GM23338 (cell line): ENCODE data around the gene C11orf21.

ENCODE experiments used
- CREB1 ChIP-seq: fragments of 250-450 bp; sonication (Bioruptor Pico); IDR thresholded peaks from 2 replicates; pipeline ENCODE4 v1.5.0; 2020; ENCODE audit warnings: low read depth, mild to moderate bottlenecking, moderate library complexity
- CTCF ChIP-seq, 2 experiments: fragments of 200-600 bp in 1 of 2; sonication (generic) in 1 of 2; conservative IDR thresholded peaks; 2 replicates each; pipeline versions ENCODE4 v1.5.1 to v1.6.1; 2016 to 2017; ENCODE audit warnings: antibody characterized with exemption in 2 of 2, low read depth in 2 of 2, mild to moderate bottlenecking in 2 of 2, moderate library complexity in 1 of 2
- ETS1 ChIP-seq: IDR thresholded peaks from 2 replicates; pipeline ENCODE4 v1.6.1; 2016; ENCODE audit warnings: antibody characterized with exemption
- EZH2 ChIP-seq: fragments of 200-600 bp; sonication (generic); IDR thresholded peaks from one replicate; pipeline ENCODE4 v1.8.0; 2017; ENCODE audit warnings: antibody characterized with exemption, mild to moderate bottlenecking, low read depth; ENCODE audit not compliant: unreplicated experiment
- EZH2phosphoT487 ChIP-seq: fragments of 200-600 bp; sonication (generic); IDR thresholded peaks from one replicate; pipeline ENCODE4 v1.8.1; 2018; ENCODE audit warnings: antibody characterized with exemption; ENCODE audit not compliant: unreplicated experiment
- JUNB ChIP-seq: IDR thresholded peaks from one replicate; pipeline ENCODE4 v1.6.1; 2016; ENCODE audit warnings: antibody characterized with exemption; ENCODE audit not compliant: unreplicated experiment
- NANOG ChIP-seq: IDR thresholded peaks from 2 replicates; pipeline ENCODE4 v1.6.1; 2016; ENCODE audit warnings: antibody characterized with exemption, borderline replicate concordance
- POLR2AphosphoS5 ChIP-seq: IDR thresholded peaks from 2 replicates; pipeline ENCODE4 v1.6.1; 2016; ENCODE audit warnings: antibody characterized with exemption, low read depth
- STAT1 ChIP-seq: IDR thresholded peaks from one replicate; pipeline ENCODE4 v1.6.1; 2016; ENCODE audit warnings: antibody characterized with exemption; ENCODE audit not compliant: unreplicated experiment
- ZNF114 ChIP-seq: fragments of 250-450 bp; sonication (Bioruptor Pico); IDR thresholded peaks from 2 replicates; pipeline ENCODE4 v1.5.0; 2020; ENCODE audit warnings: mild to moderate bottlenecking, moderate library complexity
- ZNF331 ChIP-seq: fragments of 250-450 bp; sonication (Bioruptor Pico); IDR thresholded peaks from 2 replicates; pipeline ENCODE4 v1.5.0; 2020; ENCODE audit warnings: low read depth, mild to moderate bottlenecking, moderate library complexity
- TF ChIP-seq, protein P1 (sequence below): IDR thresholded peaks from one replicate; pipeline ENCODE4 v1.6.1; 2018; ENCODE audit warnings: antibody characterized with exemption; ENCODE audit not compliant: unreplicated experiment
- TF ChIP-seq, protein P2 (sequence below): fragments of 250-450 bp; sonication (Bioruptor Pico); IDR thresholded peaks from 2 replicates; pipeline ENCODE4 v1.5.0; 2020; ENCODE audit warnings: mild to moderate bottlenecking, moderate library complexity

GRCh38 chr11:2310786-2311352, 9.2 kb upstream of the C11orf21 start:
- TF ChIP-seq CTCF (conservative IDR thresholded peaks at IDR 0.05; ENCODE audit: low read depth in 2 of 2) (no peak), EZH2 (no peak), POLR2AphosphoS5 (no peak), EZH2phosphoT487 (no peak), JUNB (no peak), CREB1 (no peak), ETS1 (no peak), STAT1 (no peak), ZNF114 (CRISPR knock-in tag) (no peak), ZNF331 (CRISPR knock-in tag) (no peak), NANOG (no peak)
- TF ChIP-seq, protein P1, sequence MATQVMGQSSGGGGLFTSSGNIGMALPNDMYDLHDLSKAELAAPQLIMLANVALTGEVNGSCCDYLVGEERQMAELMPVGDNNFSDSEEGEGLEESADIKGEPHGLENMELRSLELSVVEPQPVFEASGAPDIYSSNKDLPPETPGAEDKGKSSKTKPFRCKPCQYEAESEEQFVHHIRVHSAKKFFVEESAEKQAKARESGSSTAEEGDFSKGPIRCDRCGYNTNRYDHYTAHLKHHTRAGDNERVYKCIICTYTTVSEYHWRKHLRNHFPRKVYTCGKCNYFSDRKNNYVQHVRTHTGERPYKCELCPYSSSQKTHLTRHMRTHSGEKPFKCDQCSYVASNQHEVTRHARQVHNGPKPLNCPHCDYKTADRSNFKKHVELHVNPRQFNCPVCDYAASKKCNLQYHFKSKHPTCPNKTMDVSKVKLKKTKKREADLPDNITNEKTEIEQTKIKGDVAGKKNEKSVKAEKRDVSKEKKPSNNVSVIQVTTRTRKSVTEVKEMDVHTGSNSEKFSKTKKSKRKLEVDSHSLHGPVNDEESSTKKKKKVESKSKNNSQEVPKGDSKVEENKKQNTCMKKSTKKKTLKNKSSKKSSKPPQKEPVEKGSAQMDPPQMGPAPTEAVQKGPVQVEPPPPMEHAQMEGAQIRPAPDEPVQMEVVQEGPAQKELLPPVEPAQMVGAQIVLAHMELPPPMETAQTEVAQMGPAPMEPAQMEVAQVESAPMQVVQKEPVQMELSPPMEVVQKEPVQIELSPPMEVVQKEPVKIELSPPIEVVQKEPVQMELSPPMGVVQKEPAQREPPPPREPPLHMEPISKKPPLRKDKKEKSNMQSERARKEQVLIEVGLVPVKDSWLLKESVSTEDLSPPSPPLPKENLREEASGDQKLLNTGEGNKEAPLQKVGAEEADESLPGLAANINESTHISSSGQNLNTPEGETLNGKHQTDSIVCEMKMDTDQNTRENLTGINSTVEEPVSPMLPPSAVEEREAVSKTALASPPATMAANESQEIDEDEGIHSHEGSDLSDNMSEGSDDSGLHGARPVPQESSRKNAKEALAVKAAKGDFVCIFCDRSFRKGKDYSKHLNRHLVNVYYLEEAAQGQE: no peak
- TF ChIP-seq, protein P2, sequence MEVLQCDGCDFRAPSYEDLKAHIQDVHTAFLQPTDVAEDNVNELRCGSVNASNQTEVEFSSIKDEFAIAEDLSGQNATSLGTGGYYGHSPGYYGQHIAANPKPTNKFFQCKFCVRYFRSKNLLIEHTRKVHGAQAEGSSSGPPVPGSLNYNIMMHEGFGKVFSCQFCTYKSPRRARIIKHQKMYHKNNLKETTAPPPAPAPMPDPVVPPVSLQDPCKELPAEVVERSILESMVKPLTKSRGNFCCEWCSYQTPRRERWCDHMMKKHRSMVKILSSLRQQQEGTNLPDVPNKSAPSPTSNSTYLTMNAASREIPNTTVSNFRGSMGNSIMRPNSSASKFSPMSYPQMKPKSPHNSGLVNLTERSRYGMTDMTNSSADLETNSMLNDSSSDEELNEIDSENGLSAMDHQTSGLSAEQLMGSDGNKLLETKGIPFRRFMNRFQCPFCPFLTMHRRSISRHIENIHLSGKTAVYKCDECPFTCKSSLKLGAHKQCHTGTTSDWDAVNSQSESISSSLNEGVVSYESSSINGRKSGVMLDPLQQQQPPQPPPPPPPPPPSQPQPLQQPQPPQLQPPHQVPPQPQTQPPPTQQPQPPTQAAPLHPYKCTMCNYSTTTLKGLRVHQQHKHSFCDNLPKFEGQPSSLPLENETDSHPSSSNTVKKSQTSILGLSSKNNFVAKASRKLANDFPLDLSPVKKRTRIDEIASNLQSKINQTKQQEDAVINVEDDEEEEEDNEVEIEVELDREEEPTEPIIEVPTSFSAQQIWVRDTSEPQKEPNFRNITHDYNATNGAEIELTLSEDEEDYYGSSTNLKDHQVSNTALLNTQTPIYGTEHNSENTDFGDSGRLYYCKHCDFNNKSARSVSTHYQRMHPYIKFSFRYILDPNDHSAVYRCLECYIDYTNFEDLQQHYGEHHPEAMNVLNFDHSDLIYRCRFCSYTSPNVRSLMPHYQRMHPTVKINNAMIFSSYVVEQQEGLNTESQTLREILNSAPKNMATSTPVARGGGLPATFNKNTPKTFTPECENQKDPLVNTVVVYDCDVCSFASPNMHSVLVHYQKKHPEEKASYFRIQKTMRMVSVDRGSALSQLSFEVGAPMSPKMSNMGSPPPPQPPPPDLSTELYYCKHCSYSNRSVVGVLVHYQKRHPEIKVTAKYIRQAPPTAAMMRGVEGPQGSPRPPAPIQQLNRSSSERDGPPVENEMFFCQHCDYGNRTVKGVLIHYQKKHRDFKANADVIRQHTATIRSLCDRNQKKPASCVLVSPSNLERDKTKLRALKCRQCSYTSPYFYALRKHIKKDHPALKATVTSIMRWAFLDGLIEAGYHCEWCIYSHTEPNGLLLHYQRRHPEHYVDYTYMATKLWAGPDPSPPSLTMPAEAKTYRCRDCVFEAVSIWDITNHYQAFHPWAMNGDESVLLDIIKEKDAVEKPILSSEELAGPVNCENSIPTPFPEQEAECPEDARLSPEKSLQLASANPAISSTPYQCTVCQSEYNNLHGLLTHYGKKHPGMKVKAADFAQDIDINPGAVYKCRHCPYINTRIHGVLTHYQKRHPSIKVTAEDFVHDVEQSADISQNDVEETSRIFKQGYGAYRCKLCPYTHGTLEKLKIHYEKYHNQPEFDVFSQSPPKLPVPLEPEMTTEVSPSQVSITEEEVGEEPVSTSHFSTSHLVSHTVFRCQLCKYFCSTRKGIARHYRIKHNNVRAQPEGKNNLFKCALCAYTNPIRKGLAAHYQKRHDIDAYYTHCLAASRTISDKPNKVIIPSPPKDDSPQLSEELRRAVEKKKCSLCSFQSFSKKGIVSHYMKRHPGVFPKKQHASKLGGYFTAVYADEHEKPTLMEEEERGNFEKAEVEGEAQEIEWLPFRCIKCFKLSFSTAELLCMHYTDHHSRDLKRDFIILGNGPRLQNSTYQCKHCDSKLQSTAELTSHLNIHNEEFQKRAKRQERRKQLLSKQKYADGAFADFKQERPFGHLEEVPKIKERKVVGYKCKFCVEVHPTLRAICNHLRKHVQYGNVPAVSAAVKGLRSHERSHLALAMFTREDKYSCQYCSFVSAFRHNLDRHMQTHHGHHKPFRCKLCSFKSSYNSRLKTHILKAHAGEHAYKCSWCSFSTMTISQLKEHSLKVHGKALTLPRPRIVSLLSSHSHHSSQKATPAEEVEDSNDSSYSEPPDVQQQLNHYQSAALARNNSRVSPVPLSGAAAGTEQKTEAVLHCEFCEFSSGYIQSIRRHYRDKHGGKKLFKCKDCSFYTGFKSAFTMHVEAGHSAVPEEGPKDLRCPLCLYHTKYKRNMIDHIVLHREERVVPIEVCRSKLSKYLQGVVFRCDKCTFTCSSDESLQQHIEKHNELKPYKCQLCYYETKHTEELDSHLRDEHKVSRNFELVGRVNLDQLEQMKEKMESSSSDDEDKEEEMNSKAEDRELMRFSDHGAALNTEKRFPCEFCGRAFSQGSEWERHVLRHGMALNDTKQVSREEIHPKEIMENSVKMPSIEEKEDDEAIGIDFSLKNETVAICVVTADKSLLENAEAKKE (CRISPR knock-in tag): no peak
